HCT116 (cell line): ENCODE measurements around the gene PHOSPHO2. TPM values are rescaled to one million over a fixed set of nuclear protein-coding genes. Genes with fewer than 3 reads are reported as not detected.

Experiments used
- ATAC-seq: fragments of 200-7000 bp; cut with Tn5 transposase; 2 replicates; pipeline ENCODE4 v1.9.1; 2020; ENCODE audit warnings: mild to moderate bottlenecking, moderate library complexity
- BruUV-seq: library from RNA; stranded (reverse); fragments of 400-500 nt; replicated peaks from 2 replicates; lab custom pipeline; 2021; lab: Mats Ljungman, UMichigan
- CTCF ChIA-PET: fragments of 300-600 bp; sonication (Branson Sonifier 250); formaldehyde crosslinking; loops from one replicate; lab custom pipeline; 2021; ENCODE audit warnings: antibody characterized with exemption; lab: Charles Lee
- POLR2A ChIA-PET: fragments of 300-600, 350-600 bp; sonication (Branson Sonifier 250); formaldehyde crosslinking; loops from one replicate; lab custom pipeline; 2021; ENCODE audit warnings: antibody characterized with exemption; lab: Charles Lee
- RAD21 ChIA-PET, 2 experiments: fragments of 300-600 bp; sonication (Branson Sonifier 250); formaldehyde crosslinking; loops; one replicate each; lab custom pipeline; 2023; ENCODE audit warnings: low total read pairs in 2 of 2; ENCODE audit not compliant: uncharacterized antibody in 2 of 2, unreplicated experiment in 2 of 2, low non-redundant PET in 1 of 2; lab: Charles Lee
- DNase-seq: peaks from one replicate; pipeline ENCODE4 v3.0.0-alpha.2; 2010; ENCODE audit warnings: low read depth, low spot score
- H2AFZ ChIP-seq: fragments of 200-600 bp; shearing (Covaris generic), sonication (generic); 2 replicates; pipeline ENCODE4 v1.6.1; 2017; ENCODE audit warnings: low read depth, mixed run types, mixed read lengths, antibody characterized with exemption, low read length; ENCODE audit not compliant: poor library complexity, severe bottlenecking
- H3K27ac ChIP-seq: 2 replicates; pipeline ENCODE4 v1.5.1; 2012; ENCODE audit warnings: low read depth, low read length
- H3K27me3 ChIP-seq: fragments of 200-600 bp; sonication (generic); 2 replicates; pipeline ENCODE4 v1.6.1; 2016; ENCODE audit warnings: mixed run types, low read length, mixed read lengths; ENCODE audit not compliant: insufficient read depth
- H3K36me3 ChIP-seq, 2 experiments: fragments of 200-500 bp in 1 of 2; fragments of 200-600 bp in 1 of 2; sonication (Bioruptor generic) in 1 of 2; sonication (generic) in 1 of 2; 2 replicates each; pipeline versions ENCODE4 v1.5.1 to v1.6.1; 2014 to 2016; ENCODE audit warnings: low read length in 2 of 2, inconsistent platforms in 1 of 2, mixed read lengths in 1 of 2, mixed run types in 1 of 2; ENCODE audit not compliant: insufficient read depth in 2 of 2, control insufficient read depth in 1 of 2
- H3K4me1 ChIP-seq, 2 experiments: fragments of 200-600 bp in 1 of 2; sonication (generic) in 1 of 2; 2 replicates each; pipeline versions ENCODE4 v1.5.1 to v1.6.1; 2012 to 2017; ENCODE audit warnings: low read length in 2 of 2, inconsistent platforms in 1 of 2, mild to moderate bottlenecking in 1 of 2, mixed read lengths in 1 of 2, mixed run types in 1 of 2, moderate library complexity in 1 of 2; ENCODE audit not compliant: insufficient read depth in 2 of 2, control insufficient read depth in 1 of 2
- H3K4me2 ChIP-seq: fragments of 200-600 bp; sonication (generic); 2 replicates; pipeline ENCODE4 v1.6.1; 2017; ENCODE audit warnings: mixed run types, low read length, mixed read lengths
- H3K4me3 ChIP-seq, 2 experiments: fragments of 200-600 bp in 1 of 2; sonication (generic) in 1 of 2; replicated peaks in 1 of 2; 2 replicates each; pipeline ENCODE4 v1.5.1; 2011 to 2016; ENCODE audit warnings: low read length in 2 of 2, control low read depth in 1 of 2, low read depth in 1 of 2, mild to moderate bottlenecking in 1 of 2, mixed read lengths in 1 of 2, mixed run types in 1 of 2
- H3K79me2 ChIP-seq: fragments of 200-600 bp; sonication (generic); 2 replicates; pipeline ENCODE4 v1.6.1; 2017; ENCODE audit warnings: mild to moderate bottlenecking, mixed run types, low read length, moderate library complexity, mixed read lengths; ENCODE audit not compliant: insufficient read depth
- H3K9ac ChIP-seq: fragments of 200-600 bp; sonication (generic); 2 replicates; pipeline ENCODE4 v1.6.1; 2016; ENCODE audit warnings: low read length, mixed read lengths
- H3K9me2 ChIP-seq: fragments of 200-600 bp; sonication (generic), shearing (Covaris generic); 2 replicates; pipeline ENCODE4 v1.6.1; 2017; ENCODE audit warnings: mixed run types, mild to moderate bottlenecking, moderate library complexity; ENCODE audit not compliant: insufficient read depth
- H3K9me3 ChIP-seq, 2 experiments: fragments of 200-500 bp in 1 of 2; fragments of 200-600 bp in 1 of 2; sonication (Bioruptor generic) in 1 of 2; sonication (generic) in 1 of 2; 2 replicates each; pipeline ENCODE4 v1.6.1; 2014 to 2017; ENCODE audit warnings: low read length in 2 of 2, mixed read lengths in 2 of 2, inconsistent platforms in 1 of 2, low read depth in 1 of 2, mild to moderate bottlenecking in 1 of 2, mixed run types in 1 of 2, moderate library complexity in 1 of 2; ENCODE audit not compliant: control insufficient read depth in 1 of 2, insufficient read depth in 1 of 2
- H4K20me1 ChIP-seq: fragments of 200-600 bp; sonication (generic), shearing (Covaris generic); 2 replicates; pipeline ENCODE4 v1.6.1; 2017; ENCODE audit warnings: mixed run types, mild to moderate bottlenecking, moderate library complexity; ENCODE audit not compliant: insufficient read depth
- ATF3 ChIP-seq: IDR thresholded peaks from 2 replicates; pipeline ENCODE4 v1.6.1; 2012
- CBX3 ChIP-seq: IDR thresholded peaks from 2 replicates; pipeline ENCODE4 v1.6.1; 2012; ENCODE audit warnings: low read depth
- CEBPB ChIP-seq: IDR thresholded peaks from 2 replicates; pipeline ENCODE4 v1.6.1; 2012; ENCODE audit warnings: low read depth
- CTCF ChIP-seq, 3 experiments: fragments of 200-600 bp in 1 of 3; sonication (generic) in 1 of 3; IDR thresholded peaks in 2 of 3; conservative IDR thresholded peaks in 1 of 3; 2 replicates each; pipeline ENCODE4 v1.5.1; 2012 to 2017; ENCODE audit warnings: low read depth in 2 of 3, low read length in 2 of 3, antibody characterized with exemption in 1 of 3, borderline replicate concordance in 1 of 3, control low read depth in 1 of 3, mild to moderate bottlenecking in 1 of 3, mixed read lengths in 1 of 3, mixed run types in 1 of 3, moderate library complexity in 1 of 3; ENCODE audit not compliant: insufficient read depth in 1 of 3
- EGR1 ChIP-seq: IDR thresholded peaks from 2 replicates; pipeline ENCODE4 v1.6.1; 2012; ENCODE audit warnings: low read depth
- ELF1 ChIP-seq: IDR thresholded peaks from 2 replicates; pipeline ENCODE4 v1.6.1; 2012; ENCODE audit warnings: low read depth, borderline replicate concordance
- JUND ChIP-seq: IDR thresholded peaks from 2 replicates; pipeline ENCODE4 v1.6.1; 2012
- MAX ChIP-seq: IDR thresholded peaks from 2 replicates; pipeline ENCODE4 v1.6.1; 2012
- POLR2A ChIP-seq: IDR thresholded peaks from 2 replicates; pipeline ENCODE4 v1.7.0; 2011; ENCODE audit warnings: borderline replicate concordance; ENCODE audit not compliant: insufficient read depth, insufficient read length; ENCODE audit errors: extremely low read depth
- POLR2AphosphoS5 ChIP-seq: IDR thresholded peaks from 2 replicates; pipeline ENCODE4 v1.6.1; 2011; ENCODE audit warnings: mild to moderate bottlenecking, low read depth, low read length, moderate library complexity
- SIN3A ChIP-seq: IDR thresholded peaks from 2 replicates; pipeline ENCODE4 v1.6.1; 2012; ENCODE audit warnings: low read depth
- SP1 ChIP-seq: IDR thresholded peaks from 2 replicates; pipeline ENCODE4 v1.6.1; 2012; ENCODE audit warnings: low read depth
- SRF ChIP-seq: IDR thresholded peaks from 2 replicates; pipeline ENCODE4 v1.6.1; 2012; ENCODE audit warnings: low read depth
- YY1 ChIP-seq: IDR thresholded peaks from 2 replicates; pipeline ENCODE4 v1.6.1; 2011; ENCODE audit warnings: low read length, low read depth, moderate library complexity, mild to moderate bottlenecking; ENCODE audit not compliant: insufficient replicate concordance; ENCODE audit errors: extremely low read depth
- ZFX ChIP-seq: fragments of 450-650 bp; IDR thresholded peaks from 2 replicates; pipeline ENCODE4 v1.6.1; 2017
- ZNF274 ChIP-seq: fragments of 200-500 bp; sonication (Bioruptor generic); IDR thresholded peaks from 2 replicates; pipeline ENCODE4 v1.6.1; 2014; ENCODE audit warnings: mild to moderate bottlenecking, low read depth, low read length, inconsistent platforms
- intact Hi-C: fragments of 100-400 bp; cut with micrococcal nuclease; formaldehyde crosslinking; loops from 2 replicates; pipeline ENCODE4 v1.10.0; 2022
- total RNA-seq: library from RNA; stranded (reverse); gene quantifications from one replicate; pipeline ENCODE4 v1.2.1, GENCODE V29; 2021; ENCODE audit not compliant: unreplicated experiment

The PHOSPHO2 gene
- total RNA-seq, 1 experiment from 2014 or later = 2.8 TPM

- no peaks in the 10 kb centered on the region for H3K36me3 ChIP-seq
- no peak overlapping the region for H3K27ac ChIP-seq
- ATAC-seq (no peak), DNase-seq (no peak)
- H3K4me1 ChIP-seq = no peaks in the 10 kb centered on the region
- TF ChIP-seq SIN3A (no peak), ZNF274 (no peak)
- no TSS peak for BruUV-seq
- ChIA-PET POLR2A (no interaction called here), CTCF (no interaction called here), RAD21 (no interaction called here)
- H3K4me3 ChIP-seq = no peak overlapping the region
- no peaks in the 10 kb centered on the region for H4K20me1 ChIP-seq
- H2AFZ ChIP-seq = no peak overlapping the region
- H3K79me2 ChIP-seq = no peaks in the 10 kb centered on the region
- intact Hi-C loops = no loop called here
- H3K9me3 ChIP-seq = no peaks in the 10 kb centered on the region
- H3K9me2 ChIP-seq = no peaks in the 10 kb centered on the region
- H3K27me3 ChIP-seq = no peaks in the 10 kb centered on the region
- H3K9ac ChIP-seq = no peak overlapping the region
- H3K4me2 ChIP-seq = no peak overlapping the region
Observed at GRCh38 chr2:169709331-169709730, 15.1 kb downstream of the PHOSPHO2 start.

GRCh38 chr2:169709981-169710380 is 15.7 kb downstream of the PHOSPHO2 start:
- DNase-seq = no peak
- no peak for ATAC-seq
- intact Hi-C loops = no loop called here
- no peaks in the 10 kb centered on the region for H3K9me2 ChIP-seq
- no peak overlapping the region for H3K9ac ChIP-seq
- H4K20me1 ChIP-seq = no peaks in the 10 kb centered on the region
- RAD21 ChIA-PET = no interaction called here
- TF ChIP-seq ATF3 = no peak
- TF ChIP-seq JUND = no peak
- TF ChIP-seq POLR2AphosphoS5 = no peak
- TF ChIP-seq CTCF (IDR thresholded peaks at IDR 0.05 in 2 of 3, conservative IDR thresholded peaks at IDR 0.05 in 1 of 3; ENCODE audit: borderline replicate concordance in 1 of 3, insufficient read depth in 1 of 3, low read depth in 2 of 3, low read length in 2 of 3) = no peak
- no peak for TF ChIP-seq EGR1
- no peak for TF ChIP-seq SRF
- TF ChIP-seq POLR2A = no peak
- no peak for TF ChIP-seq ELF1
- no peak for TF ChIP-seq SP1
- TF ChIP-seq CBX3 = no peak
- no peak for TF ChIP-seq SIN3A
- TF ChIP-seq ZFX = no peak
- no peak for TF ChIP-seq CEBPB
- TF ChIP-seq YY1 = no peak
- TF ChIP-seq MAX = no peak
- TF ChIP-seq, all 23 proteins: peak for 0
- H3K4me2 ChIP-seq = no peak overlapping the region
- no TSS peak for BruUV-seq
- H3K36me3 ChIP-seq = no peaks in the 10 kb centered on the region
- no peaks in the 10 kb centered on the region for H3K9me3 ChIP-seq
- no peak overlapping the region for H3K27ac ChIP-seq
- H3K27me3 ChIP-seq = no peaks in the 10 kb centered on the region
- H3K79me2 ChIP-seq = no peaks in the 10 kb centered on the region
- H2AFZ ChIP-seq = no peak overlapping the region
- ChIA-PET CTCF (no interaction called here), POLR2A (no interaction called here)
- no peak overlapping the region for H3K4me3 ChIP-seq
- no peaks in the 10 kb centered on the region for H3K4me1 ChIP-seq
